ENCODE measurements around the gene FOXJ1.

DNA sequence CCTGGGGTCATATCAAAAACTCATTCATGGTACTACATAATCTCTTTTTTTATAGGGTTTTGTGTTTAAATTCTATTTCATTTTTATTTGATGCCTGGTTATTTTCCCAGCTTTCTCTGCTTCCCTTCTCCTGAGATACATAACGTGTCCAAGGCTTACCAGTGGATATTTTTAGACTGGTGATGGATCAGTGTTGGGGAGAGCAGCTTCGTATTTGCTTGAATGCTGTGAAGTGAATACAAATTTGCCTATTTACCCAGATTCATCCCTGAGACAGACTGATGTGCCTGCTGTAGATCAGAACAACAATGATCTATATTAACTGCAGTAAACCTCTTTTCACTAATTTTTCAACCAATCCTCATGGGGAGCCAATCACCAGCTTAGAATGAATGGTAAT, 43.2 kb upstream of the FOXJ1 start:
- TF ChIP-seq, protein P1, sequence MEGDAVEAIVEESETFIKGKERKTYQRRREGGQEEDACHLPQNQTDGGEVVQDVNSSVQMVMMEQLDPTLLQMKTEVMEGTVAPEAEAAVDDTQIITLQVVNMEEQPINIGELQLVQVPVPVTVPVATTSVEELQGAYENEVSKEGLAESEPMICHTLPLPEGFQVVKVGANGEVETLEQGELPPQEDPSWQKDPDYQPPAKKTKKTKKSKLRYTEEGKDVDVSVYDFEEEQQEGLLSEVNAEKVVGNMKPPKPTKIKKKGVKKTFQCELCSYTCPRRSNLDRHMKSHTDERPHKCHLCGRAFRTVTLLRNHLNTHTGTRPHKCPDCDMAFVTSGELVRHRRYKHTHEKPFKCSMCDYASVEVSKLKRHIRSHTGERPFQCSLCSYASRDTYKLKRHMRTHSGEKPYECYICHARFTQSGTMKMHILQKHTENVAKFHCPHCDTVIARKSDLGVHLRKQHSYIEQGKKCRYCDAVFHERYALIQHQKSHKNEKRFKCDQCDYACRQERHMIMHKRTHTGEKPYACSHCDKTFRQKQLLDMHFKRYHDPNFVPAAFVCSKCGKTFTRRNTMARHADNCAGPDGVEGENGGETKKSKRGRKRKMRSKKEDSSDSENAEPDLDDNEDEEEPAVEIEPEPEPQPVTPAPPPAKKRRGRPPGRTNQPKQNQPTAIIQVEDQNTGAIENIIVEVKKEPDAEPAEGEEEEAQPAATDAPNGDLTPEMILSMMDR (IDR thresholded peaks at IDR 0.05) = no peak
- no peak for TF ChIP-seq POLR2A (IDR thresholded peaks at IDR 0.05)
